SK-N-SH (cell line): ENCODE measurements around the gene PPP2CA. TPM values are rescaled to one million over a fixed set of nuclear protein-coding genes. Genes with fewer than 3 reads are reported as not detected.

Experiments
- CTCF ChIA-PET: fragments of 300-600, 350-600 bp; formaldehyde crosslinking; extraction: SDS; loops from one replicate; lab custom pipeline; 2021; lab: Yijun Ruan, JAX
- POLR2A ChIA-PET: fragments of 350-600 bp; sonication (Branson Sonifier 250); formaldehyde crosslinking; extraction: SDS; loops from one replicate; lab custom pipeline; 2020; ENCODE audit warnings: antibody characterized with exemption, inconsistent platforms; lab: Yijun Ruan, JAX
- DNase-seq: peaks from one replicate; pipeline ENCODE4 v3.0.0; 2012
- H2AFZ ChIP-seq: fragments of 200-600 bp; sonication (generic); 2 replicates; pipeline ENCODE4 v1.8.1; 2016; ENCODE audit warnings: antibody characterized with exemption, mild to moderate bottlenecking, low read depth
- H3F3A ChIP-seq: fragments of 200-600 bp; sonication (generic); replicated peaks from 2 replicates; pipeline ENCODE3; 2016; ENCODE audit warnings: antibody characterized with exemption, mild to moderate bottlenecking; ENCODE audit not compliant: insufficient read depth
- H3K27ac ChIP-seq, 2 experiments: fragments of 200-500 bp in 1 of 2; fragments of 200-600 bp in 1 of 2; sonication (Bioruptor generic) in 1 of 2; sonication (generic), shearing (Covaris generic) in 1 of 2; 2 replicates each; pipeline versions ENCODE4 v1.5.1 to v1.6.1; 2014 to 2016; ENCODE audit warnings: low read depth in 2 of 2, inconsistent platforms in 1 of 2, low read length in 1 of 2, mild to moderate bottlenecking in 1 of 2, mixed read lengths in 1 of 2
- H3K27me3 ChIP-seq: fragments of 200-600 bp; sonication (generic), shearing (Covaris generic); 2 replicates; pipeline ENCODE4 v1.6.1; 2016; ENCODE audit warnings: mixed run types; ENCODE audit not compliant: insufficient read depth
- H3K36me3 ChIP-seq, 2 experiments: fragments of 200-500 bp in 1 of 2; fragments of 200-600 bp in 1 of 2; sonication (Bioruptor generic) in 1 of 2; sonication (generic) in 1 of 2; replicated peaks in 1 of 2; 2 replicates each; pipeline versions ENCODE3 to v1.5.1; 2014 to 2016; ENCODE audit warnings: low read length in 1 of 2, mild to moderate bottlenecking in 1 of 2; ENCODE audit not compliant: insufficient read depth in 2 of 2, control insufficient read depth in 1 of 2
- H3K4me1 ChIP-seq, 2 experiments: fragments of 200-500 bp in 1 of 2; fragments of 200-600 bp in 1 of 2; sonication (Bioruptor generic) in 1 of 2; sonication (generic), shearing (Covaris generic) in 1 of 2; 2 replicates each; pipeline versions ENCODE4 v1.5.1 to v1.6.1; 2014 to 2016; ENCODE audit warnings: low read depth in 1 of 2, low read length in 1 of 2, mixed run types in 1 of 2; ENCODE audit not compliant: insufficient read depth in 2 of 2, control insufficient read depth in 1 of 2
- H3K4me2 ChIP-seq: fragments of 200-600 bp; sonication (generic), shearing (Covaris generic); 2 replicates; pipeline ENCODE4 v1.6.1; 2017; ENCODE audit warnings: mixed run types
- H3K4me3 ChIP-seq, 2 experiments: fragments of 200-500 bp in 1 of 2; fragments of 200-600 bp in 1 of 2; sonication (Bioruptor generic) in 1 of 2; sonication (generic), shearing (Covaris generic) in 1 of 2; 2 replicates each; pipeline versions ENCODE4 v1.5.1 to v1.8.1; 2014 to 2016; ENCODE audit warnings: low read depth in 2 of 2, inconsistent platforms in 1 of 2, low read length in 1 of 2, mild to moderate bottlenecking in 1 of 2, mixed read lengths in 1 of 2, moderate library complexity in 1 of 2
- H3K79me2 ChIP-seq: fragments of 200-600 bp; sonication (generic); 2 replicates; pipeline ENCODE4 v1.8.1; 2017; ENCODE audit warnings: mild to moderate bottlenecking; ENCODE audit not compliant: insufficient read depth
- H3K9ac ChIP-seq: fragments of 200-600 bp; sonication (generic); 2 replicates; pipeline ENCODE4 v1.6.1; 2017; ENCODE audit warnings: mixed run types
- H3K9me2 ChIP-seq: fragments of 200-600 bp; sonication (generic); 2 replicates; pipeline ENCODE4 v1.6.1; 2017; ENCODE audit warnings: mixed run types
- H3K9me3 ChIP-seq: fragments of 200-600 bp; sonication (generic); 2 replicates; pipeline ENCODE4 v1.6.1; 2017; ENCODE audit warnings: mixed run types, mild to moderate bottlenecking, moderate library complexity
- H4K20me1 ChIP-seq: fragments of 200-600 bp; sonication (generic); 2 replicates; pipeline ENCODE4 v1.6.1; 2017; ENCODE audit warnings: mild to moderate bottlenecking, mixed run types; ENCODE audit not compliant: insufficient read depth
- CTCF ChIP-seq: fragments of 200-600 bp; sonication (generic); IDR thresholded peaks from 2 replicates; pipeline ENCODE4 v1.6.1; 2017; ENCODE audit warnings: antibody characterized with exemption, mild to moderate bottlenecking, moderate library complexity
- FOSL2 ChIP-seq: IDR thresholded peaks from 2 replicates; pipeline ENCODE4 v1.4.0; 2012; ENCODE audit warnings: low read depth, mild to moderate bottlenecking, moderate library complexity, borderline replicate concordance
- GABPA ChIP-seq: IDR thresholded peaks from 2 replicates; pipeline ENCODE4 v1.4.0; 2012; ENCODE audit warnings: low read depth, mild to moderate bottlenecking
- JUND ChIP-seq: IDR thresholded peaks from 2 replicates; pipeline ENCODE4 v1.4.0; 2012
- MAX ChIP-seq: IDR thresholded peaks from 2 replicates; pipeline ENCODE4 v1.4.0; 2012; ENCODE audit warnings: low read depth
- MXI1 ChIP-seq: IDR thresholded peaks from 2 replicates; pipeline ENCODE4 v1.6.1; 2012; ENCODE audit warnings: mild to moderate bottlenecking, low read depth, low read length, improper control_type of control experiment
- PBX3 ChIP-seq: IDR thresholded peaks from 2 replicates; pipeline ENCODE4; 2012
- SMC3 ChIP-seq: IDR thresholded peaks from 2 replicates; pipeline ENCODE4 v1.6.1; 2012; ENCODE audit warnings: low read depth, low read length, improper control_type of control experiment
- TAF1 ChIP-seq: IDR thresholded peaks from 2 replicates; pipeline ENCODE4 v1.6.1; 2012; ENCODE audit warnings: low read depth, mild to moderate bottlenecking, low read length, moderate library complexity, borderline replicate concordance
- TCF12 ChIP-seq: IDR thresholded peaks from 2 replicates; pipeline ENCODE4 v1.4.0; 2012
- USF1 ChIP-seq: IDR thresholded peaks from 2 replicates; pipeline ENCODE4 v1.4.0; 2012; ENCODE audit warnings: low read depth, borderline replicate concordance
- WGBS: methylation state at CpG from one replicate; pipeline ENCODE4 v1.1.6; 2017; ENCODE audit warnings: low lambda C conversion rate; 5-methylcytosine and 5-hydroxymethylcytosine counted together
- polyA plus RNA-seq, 3 experiments: library from polyadenylated mRNA; depleted of rRNA; stranded (reverse); fragments of >200 nt; gene quantifications; 2 replicates each; pipeline ENCODE4 v1.2.3, GENCODE V29; 2012

The PPP2CA gene
- polyA plus RNA-seq, 1 of the 3 experiments (the other 2 are of a cell fraction) = 146 TPM

- WGBS = 15% methylated on average over 23 of the region's 51 CpGs
- Histone ChIP-seq H3K4me1 (peaks cover 4 to 23% of the 10 kb centered on the region in 2 experiments; a peak in 3 of 4 replicates), H4K20me1 (peaks cover 36% of the 10 kb centered on the region), H3K9me3 (no peaks in the 10 kb centered on the region), H3K9ac (peak overlapping the region; percentile 100), H3K36me3 (peaks cover 5 to 6% of the 10 kb centered on the region in 2 experiments), H3K27me3 (no peaks in the 10 kb centered on the region), H3K4me2 (peak overlapping the region; percentile 93), H3K79me2 (peaks cover 59% of the 10 kb centered on the region), H3K27ac (peak overlapping the region; percentile 97 to 98), H3K9me2 (no peaks in the 10 kb centered on the region), H3F3A (peaks cover 23% of the 10 kb centered on the region), H2AFZ (peak overlapping the region; percentile 92), H3K4me3 (peak overlapping the region; percentile 86 to 98)
- ChIA-PET POLR2A (interaction anchor here (0.6 to 3.2 kb wide), 13 partner anchors 10 to 1175 kb away, joined by 3 to 16 read pairs (median 3); partner anchors contain the start of genes DDX46, HSPA4 and SKP1), CTCF (interaction anchor here (0.6 to 4.3 kb wide), 6 partner anchors 10 to 352 kb away, joined by 3 to 24 read pairs (median 4); no protein-coding TSS in a partner anchor)
- TF ChIP-seq MAX (0 out of 2 replicates have a peak, but pooled peaks have one; percentile 14), SMC3 (no peak; the same call in 1 of the 2 replicates), CTCF (no peak), TAF1 (peak; percentile 68; the same call in 1 of the 2 replicates), MXI1 (0 out of 2 replicates have a peak, but pooled peaks have one; percentile 15), GABPA (no peak)
- DNase-seq = no peak
Observed at GRCh38 chr5:134226441-134227192, 744 bp upstream of the PPP2CA start.

- DNase-seq = peak; percentile 84
- Histone ChIP-seq H3K9me3 (no peaks in the 10 kb centered on the region), H3K9me2 (no peaks in the 10 kb centered on the region), H3K4me3 (peak overlapping the region; percentile 85 to 98), H3K27ac (peak overlapping the region; percentile 97 to 98), H3K79me2 (peaks cover 74% of the 10 kb centered on the region), H4K20me1 (peaks cover 51% of the 10 kb centered on the region), H3K4me2 (peak overlapping the region; percentile 88), H2AFZ (no peak overlapping the region; the same call in 1 of the 2 replicates), H3F3A (peaks cover 19% of the 10 kb centered on the region), H3K27me3 (no peaks in the 10 kb centered on the region), H3K9ac (peak overlapping the region; percentile 100), H3K36me3 (peaks cover 8 to 10% of the 10 kb centered on the region in 2 experiments), H3K4me1 (peaks cover 4 to 23% of the 10 kb centered on the region in 2 experiments; a peak in 3 of 4 replicates)
- CTCF ChIA-PET = interaction anchor here (0.7 to 4.3 kb wide), 10 partner anchors 11 to 347 kb away, joined by 3 to 24 read pairs (median 4); no protein-coding TSS in a partner anchor
- under 1% methylated on average over 23 of the region's 49 CpGs for WGBS
- TF ChIP-seq FOSL2 (peak; percentile 48; the same call in 1 of the 2 replicates), MXI1 (peak; percentile 51), PBX3 (peak; percentile 66), JUND (peak; percentile 40; the same call in 1 of the 2 replicates), TAF1 (no peak; the same call in 1 of the 2 replicates), TCF12 (0 out of 2 replicates have a peak, but pooled peaks have one; percentile 5), USF1 (no peak), MAX (peak; percentile 24; the same call in 1 of the 2 replicates)
- POLR2A ChIA-PET = interaction anchor here (0.8 to 3.2 kb wide), 9 partner anchors 11 to 1174 kb away, joined by 3 to 16 read pairs (median 3); partner anchors contain the start of genes DDX46, HSPA4 and SKP1
Observed at GRCh38 chr5:134224888-134225779, 739 bp downstream of the PPP2CA start.
